AG10803 (cell line): Measurements from ENCODE around the gene RHOXF2B.
"Not testable (repeated sequence)": the region's sequence is repeated elsewhere in the genome, so short reads cannot be mapped to it uniquely, and the experiment has no call there.

ENCODE experiments used
- DNase-seq: peaks from one replicate; pipeline ENCODE4 v3.0.0; 2010; ENCODE audit warnings: low read depth
- H3K4me3 ChIP-seq: 2 replicates; pipeline ENCODE4 v1.5.1; 2011; ENCODE audit warnings: mild to moderate bottlenecking, low read length, control low read depth
- CTCF ChIP-seq: conservative IDR thresholded peaks from 2 replicates; pipeline ENCODE4 v1.5.1; 2011; ENCODE audit warnings: mild to moderate bottlenecking, low read length, control low read depth, inconsistent platforms

Gene RHOXF2B

GRCh38 chrX:120087289-120088017 is 10.0 kb upstream of the RHOXF2B start:
- no peak for TF ChIP-seq CTCF
- H3K4me3 ChIP-seq: no peak overlapping the region
- no peak for DNase-seq

GRCh38 chrX:120085553-120086185 is 8.2 kb upstream of the RHOXF2B start:
- DNase-seq, H3K4me3 ChIP-seq: not testable (repeated sequence)

- DNase-seq, H3K4me3 ChIP-seq: not testable (repeated sequence)
Observed at GRCh38 chrX:120066169-120066568, 11.3 kb downstream of the RHOXF2B start.

- not testable (repeated sequence) for DNase-seq, H3K4me3 ChIP-seq
Observed at GRCh38 chrX:120042712-120043111, 34.8 kb downstream of the RHOXF2B start.

GRCh38 chrX:120042247-120042646 is 35.2 kb downstream of the RHOXF2B start:
- not testable (repeated sequence) for DNase-seq, H3K4me3 ChIP-seq

GRCh38 chrX:120040176-120040575 is 37.3 kb downstream of the RHOXF2B start:
- not testable (repeated sequence) for DNase-seq, H3K4me3 ChIP-seq

GRCh38 chrX:120039087-120039733 is 38.3 kb downstream of the RHOXF2B start:
- H3K4me3 ChIP-seq, DNase-seq: not testable (repeated sequence)

- no peak for TF ChIP-seq CTCF
- DNase-seq: no peak
- no peak overlapping the region for H3K4me3 ChIP-seq
Observed at GRCh38 chrX:120036704-120037103, 40.8 kb downstream of the RHOXF2B start.

GRCh38 chrX:120035522-120036309 is 41.8 kb downstream of the RHOXF2B start:
- not testable (repeated sequence) for DNase-seq

GRCh38 chrX:120029354-120029753 is 48.1 kb downstream of the RHOXF2B start:
- DNase-seq: no peak
- H3K4me3 ChIP-seq: no peak overlapping the region
- TF ChIP-seq CTCF: no peak

More at GRCh38 chrX:120035522-120036309, 41.8 kb downstream of the RHOXF2B start:
- not testable (repeated sequence) for H3K4me3 ChIP-seq
